Fibroblast of lung (primary cell): ENCODE measurements around the gene MPP2.

Experiments used
- CTCF ChIP-seq, 2 donors: IDR thresholded peaks in 1 of 2; conservative IDR thresholded peaks in 1 of 2; 1 replicate in 1 of 2; 2 replicates in 1 of 2; pipeline ENCODE4 v1.5.1; 2011 to 2012; ENCODE audit warnings: low read length in 2 of 2, control low read depth in 1 of 2, inconsistent platforms in 1 of 2, low read depth in 1 of 2, mild to moderate bottlenecking in 1 of 2
- EZH2 ChIP-seq: IDR thresholded peaks from 2 replicates; pipeline ENCODE4 v1.5.1; 2012; ENCODE audit warnings: low read length, control low read depth, mild to moderate bottlenecking; ENCODE audit errors: missing control alignments

GRCh38 chr17:43949781-43950180 lies 42.4 kb upstream of the MPP2 start:
- TF ChIP-seq CTCF (conservative IDR thresholded peaks at IDR 0.05 in 1 of 2, IDR thresholded peaks at IDR 0.05 in 1 of 2; ENCODE audit: low read depth in 1 of 2, low read length in 2 of 2) = peak in 1 of 2 donors; percentile 3
- no peak for TF ChIP-seq EZH2
